Measurements from ENCODE around the gene CCS.

Gene CCS

DNA sequence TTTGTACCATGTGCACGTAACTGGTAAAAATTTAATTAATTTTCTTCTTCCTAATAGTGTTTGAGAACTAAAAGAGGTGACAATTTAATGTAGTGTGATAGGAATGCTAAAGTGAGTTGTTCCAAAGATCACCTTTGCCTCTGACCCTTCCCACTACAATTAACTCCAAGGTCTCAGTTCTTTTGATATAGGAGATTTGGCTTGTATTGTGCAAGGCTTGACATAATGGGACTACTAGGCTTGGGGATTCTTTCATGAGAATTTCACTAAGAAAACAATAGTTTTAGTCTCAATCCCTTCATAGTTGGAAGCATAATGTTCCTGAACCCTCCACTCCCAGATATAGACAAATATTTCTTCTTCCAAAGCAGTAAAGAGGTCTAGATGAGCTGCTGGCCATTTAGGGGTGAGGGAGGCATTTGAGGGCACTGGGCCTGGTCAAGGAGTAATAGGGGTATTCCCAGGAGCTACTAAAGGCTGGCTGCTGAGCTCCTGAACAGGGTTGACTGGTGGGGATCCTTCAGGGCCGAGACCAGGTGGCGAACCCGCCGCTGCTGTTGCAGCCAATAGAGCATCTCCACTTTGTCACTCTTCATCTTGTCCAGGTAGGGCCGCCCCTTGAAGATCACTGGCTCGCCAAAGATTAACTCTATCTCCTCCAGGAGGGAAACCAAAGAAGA lies 2.8 kb upstream of the CCS start:
- no peak overlapping the region for H3K4me3 ChIP-seq (ENCODE audit: low read depth, low read length)
- peaks cover 0 to 4% of the 10 kb centered on the region in 2 experiments; a peak in 1 of 3 replicates for H3K36me3 ChIP-seq (ENCODE audit: control insufficient read depth in 2 of 2, insufficient read depth in 1 of 2, low read length in 2 of 2)
- CTCF ChIA-PET: interaction anchor here (0.6 to 4.5 kb wide), 4 partner anchors 10 to 329 kb away, joined by 3 to 49 read pairs (median 4); no protein-coding TSS in a partner anchor
- no peaks in the 10 kb centered on the region for H3K4me1 ChIP-seq (ENCODE audit: control insufficient read depth, insufficient read depth, low read length)
- POLR2A ChIA-PET: interaction anchor here (0.7 to 3.2 kb wide), 2 partner anchors 27 to 33 kb away, joined by 4 to 28 read pairs; partner anchors contain the start of gene RBM14
- no peaks in the 10 kb centered on the region for H3K9me3 ChIP-seq (ENCODE audit: control insufficient read depth, insufficient read depth, low read depth, low read length)
- no peak overlapping the region for H3K27ac ChIP-seq (ENCODE audit: extremely low read depth, low read depth, low read length)
- TF ChIP-seq ZBTB21 (tag by site-specific recombination; IDR thresholded peaks at IDR 0.05) (no peak), TRIM28 (IDR thresholded peaks at IDR 0.05; ENCODE audit: borderline replicate concordance, low read length) (no peak), ZBTB1 (tag by site-specific recombination; IDR thresholded peaks at IDR 0.05) (no peak), GLIS2 (tag by site-specific recombination; IDR thresholded peaks at IDR 0.05) (no peak), ZNF623 (tag by site-specific recombination; IDR thresholded peaks at IDR 0.05) (no peak), SETDB1 (IDR thresholded peaks at IDR 0.05; ENCODE audit: insufficient read length, low read length) (no peak), ZBTB17 (tag by site-specific recombination; IDR thresholded peaks at IDR 0.05) (no peak), ZNF155 (tag by site-specific recombination; IDR thresholded peaks at IDR 0.05) (no peak), ZBTB11 (tag by site-specific recombination; conservative IDR thresholded peaks at IDR 0.05; ENCODE audit: low read depth) (no peak), SCRT2 (tag by site-specific recombination; IDR thresholded peaks at IDR 0.05) (no peak), ZNF37A (tag by site-specific recombination; IDR thresholded peaks at IDR 0.05) (no peak), ZNF202 (tag by site-specific recombination; IDR thresholded peaks at IDR 0.05; ENCODE audit: borderline replicate concordance) (no peak), ZNF23 (tag by site-specific recombination; IDR thresholded peaks at IDR 0.05; ENCODE audit: borderline replicate concordance) (no peak), ZIC2 (tag by site-specific recombination; IDR thresholded peaks at IDR 0.05) (no peak), ZNF658 (tag by site-specific recombination; IDR thresholded peaks at IDR 0.05) (no peak), IKZF3 (tag by site-specific recombination; IDR thresholded peaks at IDR 0.05) (no peak), ZNF549 (tag by site-specific recombination; IDR thresholded peaks at IDR 0.05) (no peak), ZNF629 (tag by site-specific recombination; IDR thresholded peaks at IDR 0.05) (no peak), EGR2 (tag by site-specific recombination; IDR thresholded peaks at IDR 0.05; ENCODE audit: low read depth) (no peak)
- TF ChIP-seq, protein P1, sequence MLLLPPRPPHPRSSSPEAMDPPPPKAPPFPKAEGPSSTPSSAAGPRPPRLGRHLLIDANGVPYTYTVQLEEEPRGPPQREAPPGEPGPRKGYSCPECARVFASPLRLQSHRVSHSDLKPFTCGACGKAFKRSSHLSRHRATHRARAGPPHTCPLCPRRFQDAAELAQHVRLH (tag by site-specific recombination; IDR thresholded peaks at IDR 0.05): no peak

DNA sequence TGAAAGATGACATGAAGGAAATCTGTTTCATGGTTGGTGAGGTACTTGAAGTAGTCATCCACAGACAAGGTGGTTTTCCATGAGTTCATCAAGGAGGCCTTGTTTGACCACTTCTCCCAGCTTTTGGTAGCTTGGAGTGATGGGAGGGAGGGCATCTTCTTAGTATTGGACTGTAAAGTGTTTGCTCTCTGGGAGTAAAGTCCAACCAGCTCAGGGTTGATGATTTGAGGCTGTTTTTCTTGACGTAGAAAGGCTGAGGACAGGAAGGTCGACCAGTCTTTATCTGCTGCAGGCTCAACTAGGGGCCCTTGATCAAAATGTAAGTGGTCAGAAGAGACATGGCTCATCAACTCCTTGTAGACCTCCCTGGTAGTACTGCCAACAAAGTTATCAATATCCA lies 1.8 kb upstream of the CCS start:
- H3K27ac ChIP-seq (ENCODE audit: extremely low read depth, low read depth, low read length): no peak overlapping the region
- no peaks in the 10 kb centered on the region for H3K4me1 ChIP-seq (ENCODE audit: control insufficient read depth, insufficient read depth, low read length)
- CTCF ChIA-PET: interaction anchor here (1.8 to 4.5 kb wide), 2 partner anchors 11 to 243 kb away, joined by 4 to 49 read pairs; no protein-coding TSS in a partner anchor
- H3K4me3 ChIP-seq (ENCODE audit: low read depth, low read length): no peak overlapping the region
- POLR2A ChIA-PET: interaction anchor here (3.2 kb wide), 1 partner anchor 26 kb away, joined by 28 read pairs; the partner anchor contains the start of gene RBM14
- peaks cover 0 to 8% of the 10 kb centered on the region in 2 experiments; a peak in 2 of 3 replicates for H3K36me3 ChIP-seq (ENCODE audit: control insufficient read depth in 2 of 2, insufficient read depth in 1 of 2, low read length in 2 of 2)
- TF ChIP-seq, protein P2, sequence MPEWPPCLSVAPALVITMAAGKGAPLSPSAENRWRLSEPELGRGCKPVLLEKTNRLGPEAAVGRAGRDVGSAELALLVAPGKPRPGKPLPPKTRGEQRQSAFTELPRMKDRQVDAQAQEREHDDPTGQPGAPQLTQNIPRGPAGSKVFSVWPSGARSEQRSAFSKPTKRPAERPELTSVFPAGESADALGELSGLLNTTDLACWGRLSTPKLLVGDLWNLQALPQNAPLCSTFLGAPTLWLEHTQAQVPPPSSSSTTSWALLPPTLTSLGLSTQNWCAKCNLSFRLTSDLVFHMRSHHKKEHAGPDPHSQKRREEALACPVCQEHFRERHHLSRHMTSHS (tag by site-specific recombination; IDR thresholded peaks at IDR 0.05): no peak
- no peak for TF ChIP-seq ZNF426 (tag by site-specific recombination; IDR thresholded peaks at IDR 0.05)
- TF ChIP-seq ZNF521 (tag by site-specific recombination; IDR thresholded peaks at IDR 0.05): no peak
- TF ChIP-seq ZNF561 (tag by site-specific recombination; IDR thresholded peaks at IDR 0.05; ENCODE audit: borderline replicate concordance): no peak
- TF ChIP-seq OSR2 (tag by site-specific recombination; IDR thresholded peaks at IDR 0.05): no peak
- no peak for TF ChIP-seq ZNF132 (tag by site-specific recombination; IDR thresholded peaks at IDR 0.05; ENCODE audit: borderline replicate concordance)
- H3K9me3 ChIP-seq (ENCODE audit: control insufficient read depth, insufficient read depth, low read depth, low read length): no peaks in the 10 kb centered on the region
